HUES6 (cell line): ENCODE measurements around the gene CAPSL.

Source experiments
- H3K27ac ChIP-seq: 2 replicates; pipeline ENCODE4 v1.7.0; 2013; ENCODE audit warnings: low read depth, mild to moderate bottlenecking, low read length, inconsistent platforms
- H3K27me3 ChIP-seq: 2 replicates; pipeline ENCODE4 v1.6.1; 2013; ENCODE audit warnings: low read length; ENCODE audit not compliant: control insufficient read depth, insufficient read depth
- H3K36me3 ChIP-seq: 2 replicates; pipeline ENCODE4 v1.6.1; 2013; ENCODE audit warnings: low read length; ENCODE audit not compliant: control insufficient read depth, insufficient read depth
- H3K4me1 ChIP-seq: 2 replicates; pipeline ENCODE4 v1.6.1; 2013; ENCODE audit warnings: low read length; ENCODE audit not compliant: control insufficient read depth, insufficient read depth
- H3K4me3 ChIP-seq: 2 replicates; pipeline ENCODE4 v1.5.1; 2013; ENCODE audit warnings: low read depth, low read length
- H3K9ac ChIP-seq: one replicate; pipeline ENCODE4 v1.6.1; 2013; ENCODE audit warnings: mild to moderate bottlenecking, low read length
- H3K9me3 ChIP-seq: 2 replicates; pipeline ENCODE4 v1.6.1; 2013; ENCODE audit warnings: low read depth, low read length; ENCODE audit not compliant: control insufficient read depth, insufficient read depth

Gene CAPSL

GRCh38 chr5:35887321-35888100 is 50.9 kb downstream of the CAPSL start:
- no peak overlapping the region for H3K4me3 ChIP-seq
- H3K36me3 ChIP-seq, result no peaks in the 10 kb centered on the region
- H3K9ac ChIP-seq, result no peak overlapping the region
- peaks cover 7% of the 10 kb centered on the region; the same call in 1 of the 2 replicates for H3K4me1 ChIP-seq
- H3K9me3 ChIP-seq, result no peaks in the 10 kb centered on the region
- no peak overlapping the region for H3K27ac ChIP-seq
- no peaks in the 10 kb centered on the region for H3K27me3 ChIP-seq

GRCh38 chr5:35886381-35886780 is 52.0 kb downstream of the CAPSL start:
- Histone ChIP-seq H3K9ac (no peak overlapping the region), H3K27ac (no peak overlapping the region), H3K4me3 (no peak overlapping the region), H3K27me3 (no peaks in the 10 kb centered on the region), H3K4me1 (peaks cover 7% of the 10 kb centered on the region; the same call in 1 of the 2 replicates), H3K9me3 (no peaks in the 10 kb centered on the region), H3K36me3 (no peaks in the 10 kb centered on the region)

DNA sequence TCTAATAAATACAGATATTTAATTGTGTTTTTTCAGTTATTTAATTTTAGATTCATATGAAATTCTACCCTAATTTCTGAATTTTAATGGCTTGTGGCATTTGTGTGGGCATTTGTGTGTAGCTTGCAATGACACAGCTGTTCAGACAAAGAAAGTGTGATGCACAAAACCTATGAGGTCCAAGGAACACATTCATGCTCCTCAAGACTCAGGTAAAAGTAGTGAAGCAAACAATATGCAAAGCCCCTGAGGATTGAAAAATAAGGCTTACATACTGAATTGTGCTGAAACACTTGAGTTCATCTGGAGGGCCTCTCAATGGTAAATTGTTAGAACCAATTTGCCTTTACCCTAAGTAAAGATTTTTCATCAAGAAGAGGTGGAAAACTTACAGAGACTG is 53.6 kb downstream of the CAPSL start:
- no peak overlapping the region for H3K9ac ChIP-seq
- no peaks in the 10 kb centered on the region for H3K36me3 ChIP-seq
- H3K9me3 ChIP-seq, result no peaks in the 10 kb centered on the region
- no peaks in the 10 kb centered on the region for H3K27me3 ChIP-seq
- no peak overlapping the region for H3K4me3 ChIP-seq
- peaks cover 7% of the 10 kb centered on the region; the same call in 1 of the 2 replicates for H3K4me1 ChIP-seq
- H3K27ac ChIP-seq, result no peak overlapping the region

GRCh38 chr5:35884191-35884769 is 54.1 kb downstream of the CAPSL start:
- Histone ChIP-seq H3K9me3 (no peaks in the 10 kb centered on the region), H3K4me3 (no peak overlapping the region), H3K27ac (no peak overlapping the region), H3K4me1 (peaks cover 7% of the 10 kb centered on the region; the same call in 1 of the 2 replicates), H3K36me3 (no peaks in the 10 kb centered on the region), H3K27me3 (no peaks in the 10 kb centered on the region), H3K9ac (no peak overlapping the region)

- no peak overlapping the region for H3K4me3 ChIP-seq
- H3K9ac ChIP-seq, result no peak overlapping the region
- H3K27ac ChIP-seq, result no peak overlapping the region
- H3K4me1 ChIP-seq, result peaks cover 7% of the 10 kb centered on the region; the same call in 1 of the 2 replicates
- H3K9me3 ChIP-seq, result no peaks in the 10 kb centered on the region
- no peaks in the 10 kb centered on the region; the same call in 1 of the 2 replicates for H3K27me3 ChIP-seq
- no peaks in the 10 kb centered on the region for H3K36me3 ChIP-seq
Measured at GRCh38 chr5:35881758-35882157, 56.7 kb downstream of the CAPSL start.

- H3K36me3 ChIP-seq, result no peaks in the 10 kb centered on the region
- H3K4me3 ChIP-seq, result no peak overlapping the region
- no peak overlapping the region for H3K27ac ChIP-seq
- peaks cover 7% of the 10 kb centered on the region; the same call in 1 of the 2 replicates for H3K4me1 ChIP-seq
- no peaks in the 10 kb centered on the region; the same call in 1 of the 2 replicates for H3K27me3 ChIP-seq
- H3K9ac ChIP-seq, result no peak overlapping the region
- no peaks in the 10 kb centered on the region for H3K9me3 ChIP-seq
Measured at GRCh38 chr5:35880156-35880555, 58.3 kb downstream of the CAPSL start.

GRCh38 chr5:35879649-35880048 is 58.8 kb downstream of the CAPSL start:
- H3K4me3 ChIP-seq, result no peak overlapping the region
- H3K9me3 ChIP-seq, result no peaks in the 10 kb centered on the region
- H3K27ac ChIP-seq, result no peak overlapping the region
- peaks cover 7% of the 10 kb centered on the region; the same call in 1 of the 2 replicates for H3K4me1 ChIP-seq
- H3K9ac ChIP-seq, result no peak overlapping the region
- H3K36me3 ChIP-seq, result no peaks in the 10 kb centered on the region
- H3K27me3 ChIP-seq, result no peaks in the 10 kb centered on the region; the same call in 1 of the 2 replicates

- Histone ChIP-seq H3K4me3 (no peak overlapping the region), H3K9me3 (no peaks in the 10 kb centered on the region), H3K4me1 (peaks cover 4% of the 10 kb centered on the region; the same call in 1 of the 2 replicates), H3K27ac (no peak overlapping the region), H3K36me3 (no peaks in the 10 kb centered on the region), H3K9ac (no peak overlapping the region), H3K27me3 (no peaks in the 10 kb centered on the region; the same call in 1 of the 2 replicates)
Measured at GRCh38 chr5:35879096-35879495, 59.3 kb downstream of the CAPSL start.

DNA sequence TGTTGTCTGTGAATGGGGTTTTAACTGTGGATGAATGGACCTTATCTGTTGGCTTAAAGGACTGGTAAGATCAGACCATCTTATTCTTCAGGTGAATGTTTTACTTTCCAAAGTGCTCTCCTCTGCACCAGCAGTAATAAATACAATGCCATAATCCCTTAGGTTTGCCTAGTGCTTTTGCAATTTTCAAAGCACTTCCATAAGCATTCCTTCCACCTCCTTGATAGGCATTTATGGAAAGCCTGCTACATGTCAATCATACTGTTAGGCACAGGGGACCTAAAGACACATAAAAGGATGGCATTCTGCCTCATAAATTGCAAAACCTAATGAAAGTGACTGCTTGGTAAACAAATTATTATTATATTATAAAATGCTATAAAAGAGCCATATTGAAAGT is 60.3 kb downstream of the CAPSL start:
- Histone ChIP-seq H3K4me1 (no peaks in the 10 kb centered on the region), H3K27ac (no peak overlapping the region), H3K4me3 (no peak overlapping the region), H3K9ac (no peak overlapping the region), H3K9me3 (no peaks in the 10 kb centered on the region), H3K27me3 (no peaks in the 10 kb centered on the region; the same call in 1 of the 2 replicates), H3K36me3 (no peaks in the 10 kb centered on the region)

DNA sequence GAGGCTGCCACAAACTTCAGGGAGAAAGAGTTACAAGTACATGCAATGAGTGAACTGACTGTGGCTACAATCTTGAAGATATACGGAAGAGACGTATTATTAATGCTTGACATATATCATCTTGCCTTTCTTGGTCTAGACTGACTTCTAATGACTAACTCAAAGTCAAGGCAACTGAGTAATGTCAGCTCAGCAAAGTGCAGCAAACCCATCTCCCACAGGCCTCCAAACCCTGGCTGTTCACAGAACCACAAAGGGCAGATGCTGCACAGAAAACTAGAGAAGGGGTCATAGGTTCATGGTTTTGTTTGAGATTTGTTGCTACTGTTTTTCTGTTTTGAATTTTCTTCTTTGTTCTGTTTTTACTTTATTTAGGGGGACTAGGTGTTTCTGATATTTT is 60.8 kb downstream of the CAPSL start:
- H3K9me3 ChIP-seq, result no peaks in the 10 kb centered on the region
- no peak overlapping the region for H3K27ac ChIP-seq
- no peak overlapping the region for H3K9ac ChIP-seq
- no peaks in the 10 kb centered on the region; the same call in 1 of the 2 replicates for H3K27me3 ChIP-seq
- no peaks in the 10 kb centered on the region for H3K4me1 ChIP-seq
- no peaks in the 10 kb centered on the region for H3K36me3 ChIP-seq
- no peak overlapping the region for H3K4me3 ChIP-seq

GRCh38 chr5:35876922-35877321 is 61.5 kb downstream of the CAPSL start:
- Histone ChIP-seq H3K27me3 (no peaks in the 10 kb centered on the region; the same call in 1 of the 2 replicates), H3K36me3 (no peaks in the 10 kb centered on the region), H3K9ac (no peak overlapping the region), H3K4me3 (no peak overlapping the region), H3K4me1 (no peaks in the 10 kb centered on the region), H3K9me3 (no peaks in the 10 kb centered on the region), H3K27ac (no peak overlapping the region)
